Hematopoietic multipotent progenitor cell treated with erythropoietin and hydrocortisone succinate and interleukin-3 and kit ligand, for 15 days (in vitro differentiated cells): Measurements from ENCODE around the gene C1orf56.
"Not testable (repeated sequence)": the region's sequence is repeated elsewhere in the genome, so short reads cannot be mapped to it uniquely, and the experiment has no call there.

Source experiments
- DNase-seq: peaks from one replicate; pipeline ENCODE4 v3.0.0-alpha.2; 2015; ENCODE audit warnings: low spot score

Gene C1orf56

DNA sequence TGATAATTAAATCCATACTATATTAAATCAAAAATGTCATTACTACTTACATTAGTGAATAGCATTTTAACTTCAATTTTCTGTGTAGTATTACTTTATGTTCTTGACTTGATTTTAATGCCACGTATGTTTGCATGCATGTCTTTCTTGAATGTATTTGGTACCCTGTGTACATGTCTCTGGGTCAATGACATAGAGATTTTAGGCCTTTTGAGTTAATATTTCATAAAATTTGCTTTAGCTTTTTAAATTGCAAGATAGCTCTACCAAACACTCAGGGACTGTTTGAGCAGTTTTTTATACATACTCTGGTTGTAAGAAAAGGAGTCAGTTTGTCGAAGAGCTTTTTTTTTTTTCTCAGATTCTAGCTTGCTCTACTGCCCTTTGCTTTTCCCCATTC, 14.2 kb downstream of the C1orf56 start:
- no peak for DNase-seq

DNA sequence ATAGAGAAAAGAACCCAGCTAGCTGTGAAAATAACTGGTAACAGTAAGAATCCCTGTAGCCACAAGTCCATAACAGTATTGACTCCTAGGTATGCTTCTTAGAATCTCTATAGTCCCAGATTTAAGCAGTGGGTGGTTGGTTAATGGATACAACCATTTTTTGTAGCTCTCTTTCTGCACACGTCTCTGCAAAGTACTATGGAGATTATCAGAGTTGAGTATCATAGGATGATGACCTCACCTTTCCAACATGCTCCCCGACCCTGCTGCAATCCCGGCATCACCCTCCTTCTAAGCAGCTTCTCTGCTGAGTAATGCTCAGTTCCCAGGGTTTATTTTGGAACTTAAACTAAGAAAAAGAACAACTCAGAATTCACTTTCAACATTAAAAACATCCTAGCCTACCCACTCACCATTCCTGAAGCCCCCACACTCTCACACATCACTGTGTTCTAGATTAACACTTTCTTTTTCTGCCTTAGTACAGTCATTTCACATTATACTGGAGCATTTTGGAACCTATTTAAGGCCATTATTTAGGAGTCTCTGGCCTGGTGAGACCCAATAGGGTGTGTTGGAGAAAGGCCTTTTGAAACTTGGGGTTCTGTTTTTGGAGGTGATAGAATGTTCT, 15.3 kb downstream of the C1orf56 start:
- no peak for DNase-seq

DNA sequence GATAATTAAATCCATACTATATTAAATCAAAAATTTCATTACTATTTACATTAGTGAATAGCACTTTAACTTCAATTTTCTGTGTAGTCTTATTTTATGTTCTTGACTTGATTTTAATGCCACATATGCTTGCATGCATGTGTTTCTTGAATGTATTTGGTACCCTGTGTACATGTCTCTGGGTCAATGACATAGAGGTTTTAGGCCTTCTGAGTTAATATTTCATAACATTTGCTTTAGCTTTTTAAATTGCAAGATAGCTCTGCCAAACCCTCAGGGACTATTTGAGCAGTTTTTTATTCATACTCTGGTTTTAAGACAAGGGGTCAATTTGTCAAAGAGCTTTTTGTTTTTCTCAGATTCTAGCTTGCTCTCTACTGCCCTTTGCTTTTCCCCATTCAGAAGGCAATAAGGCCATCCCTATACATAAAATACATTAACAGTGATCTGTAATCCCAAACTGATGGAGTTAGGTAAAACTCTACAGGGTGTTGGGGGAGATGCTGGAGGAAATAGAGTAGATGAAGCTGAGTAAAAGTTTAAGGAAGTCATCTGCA, 17.6 kb downstream of the C1orf56 start:
- no peak for DNase-seq

DNA sequence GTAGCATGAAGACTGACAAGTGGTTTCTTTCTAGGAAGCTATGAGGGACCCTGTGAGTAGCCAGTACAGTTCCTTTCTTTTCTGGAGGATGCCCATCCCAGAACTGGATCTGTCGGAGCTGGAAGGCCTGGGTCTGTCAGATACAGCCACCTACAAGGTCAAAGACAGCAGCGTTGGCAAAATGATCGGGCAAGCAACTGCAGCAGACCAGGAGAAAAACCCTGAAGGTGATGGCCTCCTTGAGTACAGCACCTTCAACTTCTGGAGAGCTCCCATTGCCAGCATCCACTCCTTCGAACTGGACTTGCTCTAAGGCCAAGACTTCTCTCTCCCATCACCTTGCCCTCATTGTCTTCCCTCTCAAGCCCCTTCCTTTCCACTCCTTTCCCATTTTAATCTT, 19.6 kb downstream of the C1orf56 start:
- DNase-seq: no peak

DNA sequence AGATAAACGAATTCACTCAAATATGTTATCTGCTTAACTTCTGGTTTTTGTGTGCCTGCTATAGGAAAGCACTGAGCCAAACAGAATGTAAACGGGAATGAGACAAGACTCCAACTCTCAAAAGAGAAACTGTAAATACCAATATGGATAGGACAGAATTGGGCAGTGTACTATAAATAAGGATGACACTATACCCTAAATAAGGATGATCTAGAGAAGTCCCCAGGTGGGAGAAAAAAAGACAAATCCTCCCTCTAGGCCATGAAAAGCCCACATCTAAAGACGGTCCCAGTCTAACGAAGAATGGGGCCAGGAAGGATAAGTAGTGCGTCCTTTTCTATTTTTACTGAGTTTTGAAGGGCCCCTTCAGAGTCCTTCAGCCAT, 21.5 kb downstream of the C1orf56 start:
- peak; percentile 7 for DNase-seq

DNA sequence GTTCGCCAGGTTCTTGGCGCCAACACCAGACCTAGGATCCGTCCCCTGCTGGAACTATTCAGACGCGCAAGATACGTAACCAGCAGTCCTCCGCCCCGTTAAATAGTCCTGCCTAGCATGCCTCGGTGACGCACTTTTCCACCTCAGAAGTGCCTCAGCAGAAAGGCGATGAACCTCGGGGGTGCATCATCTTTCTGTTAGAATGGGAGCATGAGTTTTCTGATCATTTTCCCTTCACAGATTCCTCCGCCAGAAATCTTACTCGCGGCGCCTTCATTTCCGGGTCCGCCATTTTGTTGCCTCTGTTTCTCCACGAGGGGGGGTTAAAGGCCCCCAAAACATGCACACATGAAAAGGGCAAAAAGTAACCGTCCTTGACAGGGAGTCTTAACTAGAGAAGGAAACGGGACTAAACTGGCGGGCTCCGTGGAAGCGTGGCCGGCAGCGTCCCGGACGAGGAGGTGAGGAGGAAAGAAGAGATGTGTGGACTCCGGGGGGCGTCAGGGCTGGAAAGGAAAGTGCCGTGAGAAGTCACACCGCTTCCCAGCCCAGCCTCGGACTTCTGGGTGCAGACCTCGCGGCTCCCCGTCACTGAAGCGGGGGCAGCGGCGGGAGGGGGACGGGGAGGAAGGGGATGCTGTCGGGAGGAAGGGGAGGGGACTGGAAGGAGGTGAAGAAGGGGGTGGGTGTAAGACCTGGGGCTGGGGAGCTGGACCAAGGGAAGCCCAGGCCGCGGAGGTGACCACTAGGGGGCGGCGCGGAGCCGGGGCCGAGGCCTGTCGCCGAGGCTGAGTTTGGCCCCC, 23.1 kb downstream of the C1orf56 start, which contains the start of gene GABPB2:
Gene GABPB2, plus strand, starts transcription at position 288 of the 803 bp plus-strand sequence. CDS start 17,429 bp downstream, outside the sequence.
- DNase-seq: peak; percentile 91

DNA sequence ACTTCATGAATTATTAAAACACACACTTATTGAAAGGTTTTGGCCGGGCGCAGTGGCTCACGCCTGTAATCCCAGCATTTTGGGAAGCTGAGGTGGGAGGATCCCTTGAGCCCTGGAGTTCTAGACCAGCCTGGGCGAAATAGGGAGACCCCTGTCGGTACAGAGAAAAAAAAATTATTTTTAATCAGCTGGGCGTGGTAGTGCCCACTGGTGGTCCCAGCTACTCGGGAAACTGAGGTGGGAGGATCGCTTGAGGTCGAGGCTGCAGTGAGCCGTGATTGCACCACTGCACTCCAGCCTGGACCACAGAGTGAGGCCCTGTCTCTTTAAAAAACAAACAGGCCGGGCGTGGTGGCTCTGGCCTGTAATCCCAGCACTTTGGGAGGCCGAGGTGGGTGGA, 24.7 kb downstream of the C1orf56 start:
- no peak for DNase-seq

DNA sequence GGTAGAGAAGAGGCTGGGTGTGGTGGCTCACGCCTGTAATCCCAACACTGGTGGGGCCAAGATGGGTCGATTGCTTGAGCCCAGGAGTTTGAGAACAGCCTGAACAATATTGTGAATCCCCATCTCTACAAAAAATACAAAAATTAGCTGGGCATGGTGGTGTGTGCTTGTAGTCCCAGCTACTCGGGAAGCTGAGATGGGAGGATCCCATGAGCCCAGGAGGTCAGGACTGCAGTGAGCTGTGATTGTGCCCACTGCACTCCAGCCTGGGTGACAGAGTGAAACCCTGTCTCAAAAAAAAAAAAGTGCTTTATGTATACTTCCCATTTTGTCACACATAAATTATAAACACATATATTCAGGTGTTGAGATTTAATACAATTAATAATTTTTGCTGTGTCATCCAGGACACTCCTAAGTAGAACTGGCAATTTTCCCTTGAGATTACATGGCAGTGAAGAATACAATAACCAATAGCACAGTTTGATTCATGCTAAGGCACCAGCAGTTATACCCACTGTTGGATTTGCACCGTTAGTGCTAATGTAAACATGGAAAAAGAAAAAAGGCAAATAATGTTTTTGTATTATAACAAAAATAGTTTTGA, 38.5 kb downstream of the C1orf56 start:
- no peak for DNase-seq

DNA sequence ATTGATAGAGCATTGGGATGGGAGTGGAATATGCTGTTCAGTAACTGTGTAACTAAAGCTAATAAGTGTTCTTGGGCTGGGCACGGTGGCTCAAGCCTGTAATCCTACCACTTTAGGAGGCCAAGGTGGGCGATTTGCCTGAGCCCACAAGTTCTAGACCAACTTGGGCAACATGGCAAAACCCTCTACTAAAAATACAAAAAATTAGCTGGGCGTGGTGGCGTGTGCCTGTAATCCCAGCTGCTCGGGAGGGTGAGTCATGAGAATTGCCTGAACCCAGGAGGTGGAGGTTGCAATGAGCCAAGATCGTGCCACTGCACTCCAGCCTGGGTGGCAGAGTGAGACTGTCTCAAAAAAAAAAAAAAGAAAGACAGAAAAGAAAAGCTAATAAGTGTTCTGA, 49.9 kb downstream of the C1orf56 start:
- not testable (repeated sequence) for DNase-seq

DNA sequence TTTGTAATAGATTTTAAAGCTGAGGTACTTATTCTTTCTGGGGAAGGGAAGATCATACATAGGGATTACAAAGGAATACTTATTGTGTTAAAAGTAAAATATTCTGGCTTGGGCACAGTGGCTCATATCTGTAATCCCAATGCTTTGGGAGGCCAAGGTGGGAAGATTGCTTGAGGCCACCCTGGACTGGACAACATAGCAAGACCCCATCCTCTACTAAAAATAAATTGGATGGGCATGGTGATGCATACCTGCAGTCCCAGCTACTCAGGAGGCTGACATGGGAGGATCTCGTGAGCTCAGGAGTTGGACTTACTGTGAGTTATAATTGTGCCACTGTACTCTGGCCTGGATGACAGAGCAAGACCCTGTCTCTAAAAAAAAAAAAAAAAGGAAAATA, 50.6 kb downstream of the C1orf56 start:
- no peak for DNase-seq
